GM23338 (cell line): ENCODE data around the gene SIGMAR1. TPM values are rescaled to one million over a fixed set of nuclear protein-coding genes. Genes with fewer than 3 reads are reported as not detected.

Source experiments
- ATAC-seq: fragments of 200-7000 bp; cut with Tn5 transposase; 3 replicates; pipeline ENCODE4 v1.9.1; 2020
- DNase-seq: peaks from one replicate; pipeline ENCODE4 v3.0.0-alpha.2; 2015; ENCODE audit warnings: low spot score
- H2AFZ ChIP-seq: fragments of 200-600 bp; sonication (generic); 2 replicates; pipeline ENCODE4 v1.8.0; 2016; ENCODE audit warnings: antibody characterized with exemption, mild to moderate bottlenecking, moderate library complexity
- H3F3A ChIP-seq: fragments of 200-600 bp; sonication (generic); replicated peaks from 2 replicates; pipeline ENCODE4 v1.8.0; 2017; ENCODE audit warnings: antibody characterized with exemption, mixed run types, low read depth
- H3K27ac ChIP-seq: fragments of 200-600 bp; sonication (generic); 2 replicates; pipeline ENCODE4 v1.6.1; 2016; ENCODE audit warnings: low read depth
- H3K27me3 ChIP-seq: fragments of 200-600 bp; sonication (generic); 2 replicates; pipeline ENCODE4 v1.8.0; 2016; ENCODE audit warnings: mild to moderate bottlenecking, mixed run types, moderate library complexity; ENCODE audit not compliant: insufficient read depth
- H3K36me3 ChIP-seq: fragments of 200-600 bp; sonication (generic); 2 replicates; pipeline ENCODE4 v1.8.0; 2016; ENCODE audit warnings: mild to moderate bottlenecking; ENCODE audit not compliant: insufficient read depth
- H3K4me1 ChIP-seq: fragments of 200-600 bp; sonication (generic); 2 replicates; pipeline ENCODE4 v1.8.0; 2016; ENCODE audit warnings: mild to moderate bottlenecking, moderate library complexity; ENCODE audit not compliant: insufficient read depth
- H3K4me2 ChIP-seq: fragments of 200-600 bp; sonication (generic); 2 replicates; pipeline ENCODE4 v1.7.1; 2017; ENCODE audit warnings: mixed run types
- H3K4me3 ChIP-seq: fragments of 200-600 bp; sonication (generic); 2 replicates; pipeline ENCODE4 v1.6.1; 2016; ENCODE audit warnings: mixed run types
- H3K79me2 ChIP-seq: fragments of 200-600 bp; sonication (generic); replicated peaks from 2 replicates; pipeline ENCODE4 v1.8.0; 2017; ENCODE audit warnings: mild to moderate bottlenecking; ENCODE audit not compliant: insufficient read depth
- H3K9me2 ChIP-seq: fragments of 200-600 bp; sonication (generic); 2 replicates; pipeline ENCODE4 v1.8.0; 2017; ENCODE audit not compliant: insufficient read depth
- H4K20me1 ChIP-seq: fragments of 200-600 bp; sonication (generic); replicated peaks from 2 replicates; pipeline ENCODE4 v1.8.0; 2017; ENCODE audit warnings: mild to moderate bottlenecking; ENCODE audit not compliant: insufficient read depth
- H3K27ac Mint-ChIP-seq: 2 replicates; pipeline ENCODE4 v1.8.0; 2020; ENCODE audit warnings: inconsistent platforms, mild to moderate bottlenecking, moderate library complexity, mixed read lengths
- H3K27me3 Mint-ChIP-seq: 3 replicates; pipeline ENCODE4 v1.8.0; 2022; ENCODE audit warnings: low read depth, mild to moderate bottlenecking, moderate library complexity, mixed read lengths, inconsistent platforms; ENCODE audit not compliant: insufficient read depth, poor library complexity
- H3K36me3 Mint-ChIP-seq: 3 replicates; pipeline ENCODE4 v1.8.0; 2021; ENCODE audit warnings: low read depth, mild to moderate bottlenecking, inconsistent platforms, moderate library complexity, mixed read lengths
- H3K4me1 Mint-ChIP-seq: 3 replicates; pipeline ENCODE4 v1.8.0; 2020; ENCODE audit warnings: mild to moderate bottlenecking, inconsistent platforms, mixed read lengths
- H3K4me3 Mint-ChIP-seq: 3 replicates; pipeline ENCODE4 v1.8.0; 2021; ENCODE audit warnings: moderate library complexity, mild to moderate bottlenecking, inconsistent platforms, mixed read lengths
- H3K9me3 Mint-ChIP-seq: 3 replicates; pipeline ENCODE4 v1.8.0; 2020; ENCODE audit warnings: moderate library complexity, mild to moderate bottlenecking, inconsistent platforms, mixed read lengths
- CTCF ChIP-seq, 2 experiments: fragments of 200-600 bp in 1 of 2; sonication (generic) in 1 of 2; conservative IDR thresholded peaks; 2 replicates each; pipeline versions ENCODE4 v1.5.1 to v1.6.1; 2016 to 2017; ENCODE audit warnings: antibody characterized with exemption in 2 of 2, low read depth in 2 of 2, mild to moderate bottlenecking in 2 of 2, moderate library complexity in 1 of 2
- EZH2phosphoT487 ChIP-seq: fragments of 200-600 bp; sonication (generic); IDR thresholded peaks from one replicate; pipeline ENCODE4 v1.8.1; 2018; ENCODE audit warnings: antibody characterized with exemption; ENCODE audit not compliant: unreplicated experiment
- JUNB ChIP-seq: IDR thresholded peaks from one replicate; pipeline ENCODE4 v1.6.1; 2016; ENCODE audit warnings: antibody characterized with exemption; ENCODE audit not compliant: unreplicated experiment
- NANOG ChIP-seq: IDR thresholded peaks from 2 replicates; pipeline ENCODE4 v1.6.1; 2016; ENCODE audit warnings: antibody characterized with exemption, borderline replicate concordance
- POLR2AphosphoS5 ChIP-seq: IDR thresholded peaks from 2 replicates; pipeline ENCODE4 v1.6.1; 2016; ENCODE audit warnings: antibody characterized with exemption, low read depth
- REST ChIP-seq: IDR thresholded peaks from one replicate; pipeline ENCODE4 v1.6.1; 2018; ENCODE audit warnings: antibody characterized with exemption; ENCODE audit not compliant: unreplicated experiment
- STAT1 ChIP-seq: IDR thresholded peaks from one replicate; pipeline ENCODE4 v1.6.1; 2016; ENCODE audit warnings: antibody characterized with exemption; ENCODE audit not compliant: unreplicated experiment
- ZNF114 ChIP-seq: fragments of 250-450 bp; sonication (Bioruptor Pico); IDR thresholded peaks from 2 replicates; pipeline ENCODE4 v1.5.0; 2020; ENCODE audit warnings: mild to moderate bottlenecking, moderate library complexity
- ZNF462 ChIP-seq: fragments of 250-450 bp; sonication (Bioruptor Pico); IDR thresholded peaks from 2 replicates; pipeline ENCODE4 v1.5.0; 2020; ENCODE audit warnings: mild to moderate bottlenecking, moderate library complexity
- polyA plus RNA-seq: library from polyadenylated mRNA; unstranded; fragments of >200 nt; fragmentation: Nextera tagmentation; extraction: Ambion mirVana; gene quantifications from 2 replicates; pipeline ENCODE4 v1.2.1, GENCODE V29; 2016
- total RNA-seq: library from RNA; depleted of rRNA; stranded (reverse); fragments of >200 nt; shearing (Covaris generic); gene quantifications from 2 replicates; pipeline ENCODE4 v1.2.3, GENCODE V29; 2014

Gene SIGMAR1
- total and polyA plus RNA-seq, 2 experiments from 2014 or later, result 82.3 to 167 TPM

GRCh38 chr9:34665067-34665380 lies 27.4 kb upstream of the SIGMAR1 start (continued):
- no peak for TF ChIP-seq REST
- TF ChIP-seq CTCF (conservative IDR thresholded peaks at IDR 0.05; ENCODE audit: low read depth in 2 of 2), result no peak
- no peak for TF ChIP-seq ZNF114 (CRISPR knock-in tag)
- TF ChIP-seq NANOG, result no peak

- peaks cover 8% of the 10 kb centered on the region for H3K4me1 Mint-ChIP-seq
- TF ChIP-seq CTCF (conservative IDR thresholded peaks at IDR 0.05; ENCODE audit: low read depth in 2 of 2) (peak; percentile 97 to 98), STAT1 (no peak), POLR2AphosphoS5 (no peak), JUNB (no peak), ZNF462 (CRISPR knock-in tag) (0 out of 2 replicates have a peak, but pooled peaks have one; percentile 30), ZNF114 (CRISPR knock-in tag) (no peak), EZH2phosphoT487 (no peak)
- H3K79me2 ChIP-seq, result peaks cover 8% of the 10 kb centered on the region; the same call in 1 of the 2 replicates
- H3K4me1 ChIP-seq, result peaks cover 3% of the 10 kb centered on the region
- H3K4me3 Mint-ChIP-seq, result peak overlapping the region; percentile 82
- peaks cover 3% of the 10 kb centered on the region; the same call in 1 of the 2 replicates for H4K20me1 ChIP-seq
- H3K27me3 Mint-ChIP-seq, result peaks cover 11% of the 10 kb centered on the region
- DNase-seq, result peak; percentile 93
- peak; percentile 79 for ATAC-seq
- no peak overlapping the region for H3K27ac Mint-ChIP-seq
- no peak overlapping the region for H3K27ac ChIP-seq
- peak overlapping the region; percentile 91 for H2AFZ ChIP-seq
- no peaks in the 10 kb centered on the region for H3K9me2 ChIP-seq
- no peaks in the 10 kb centered on the region for H3K27me3 ChIP-seq
- H3K36me3 ChIP-seq, result no peaks in the 10 kb centered on the region
- peaks cover 18% of the 10 kb centered on the region for H3K36me3 Mint-ChIP-seq
- H3K9me3 Mint-ChIP-seq, result peaks cover 6% of the 10 kb centered on the region
- H3F3A ChIP-seq, result no peaks in the 10 kb centered on the region
- peak overlapping the region; percentile 100 for H3K4me2 ChIP-seq
- peak overlapping the region; percentile 98 for H3K4me3 ChIP-seq
Measured at GRCh38 chr9:34664281-34665066, 26.9 kb upstream of the SIGMAR1 start.
